ENCODE results near the gene KCNB1.

DNA sequence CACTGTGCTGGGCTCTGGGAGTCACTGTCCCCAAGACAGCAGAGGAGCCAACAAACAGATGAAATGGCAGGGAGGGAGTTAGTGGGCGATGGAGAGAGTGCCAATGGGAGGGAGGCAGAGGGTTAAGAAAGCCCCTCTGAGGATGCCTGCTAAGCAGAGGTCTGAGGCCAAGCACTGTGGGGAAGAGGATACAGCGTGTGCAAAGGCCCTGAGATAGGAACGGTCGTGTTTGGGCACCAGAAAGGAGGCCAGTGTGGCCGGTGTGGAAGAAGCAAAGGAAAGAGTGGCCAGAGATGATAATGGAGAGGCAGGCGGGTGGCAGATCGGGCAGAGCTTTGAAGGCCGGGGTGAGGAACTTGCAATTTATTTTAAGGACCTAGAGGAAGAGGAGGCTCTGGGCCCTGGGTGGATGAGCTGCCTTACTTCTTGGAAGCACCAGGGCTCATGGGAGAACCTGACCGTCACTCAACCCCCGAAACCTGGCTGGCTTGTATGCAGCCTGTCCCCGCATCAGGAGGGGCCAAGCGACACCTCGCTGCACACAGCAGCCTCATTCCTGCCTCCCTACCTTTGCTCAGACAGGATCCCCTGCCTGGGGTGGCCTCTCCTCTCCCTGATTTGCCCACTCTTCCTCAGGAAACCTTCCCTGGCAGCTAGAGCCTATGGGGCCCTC is 73.0 kb downstream of the KCNB1 start:
- TF ChIP-seq, protein P1, sequence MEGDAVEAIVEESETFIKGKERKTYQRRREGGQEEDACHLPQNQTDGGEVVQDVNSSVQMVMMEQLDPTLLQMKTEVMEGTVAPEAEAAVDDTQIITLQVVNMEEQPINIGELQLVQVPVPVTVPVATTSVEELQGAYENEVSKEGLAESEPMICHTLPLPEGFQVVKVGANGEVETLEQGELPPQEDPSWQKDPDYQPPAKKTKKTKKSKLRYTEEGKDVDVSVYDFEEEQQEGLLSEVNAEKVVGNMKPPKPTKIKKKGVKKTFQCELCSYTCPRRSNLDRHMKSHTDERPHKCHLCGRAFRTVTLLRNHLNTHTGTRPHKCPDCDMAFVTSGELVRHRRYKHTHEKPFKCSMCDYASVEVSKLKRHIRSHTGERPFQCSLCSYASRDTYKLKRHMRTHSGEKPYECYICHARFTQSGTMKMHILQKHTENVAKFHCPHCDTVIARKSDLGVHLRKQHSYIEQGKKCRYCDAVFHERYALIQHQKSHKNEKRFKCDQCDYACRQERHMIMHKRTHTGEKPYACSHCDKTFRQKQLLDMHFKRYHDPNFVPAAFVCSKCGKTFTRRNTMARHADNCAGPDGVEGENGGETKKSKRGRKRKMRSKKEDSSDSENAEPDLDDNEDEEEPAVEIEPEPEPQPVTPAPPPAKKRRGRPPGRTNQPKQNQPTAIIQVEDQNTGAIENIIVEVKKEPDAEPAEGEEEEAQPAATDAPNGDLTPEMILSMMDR (conservative IDR thresholded peaks at IDR 0.05) = no peak
- TF ChIP-seq ZFX (IDR thresholded peaks at IDR 0.05) = no peak
